Measurements from ENCODE around the gene PSMB5.

Gene PSMB5

GRCh38 chr14:23043754-23044153 is 9.1 kb upstream of the PSMB5 start:
- H3K27me3 ChIP-seq (ENCODE audit: control insufficient read depth in 1 of 2, insufficient read depth in 2 of 2, low read length in 2 of 2) = no peaks in the 10 kb centered on the region
- no peaks in the 10 kb centered on the region for H3K36me3 ChIP-seq (ENCODE audit: control insufficient read depth in 1 of 2, insufficient read depth in 2 of 2, low read length in 2 of 2)
- no peak overlapping the region for H3K27ac ChIP-seq (ENCODE audit: low read depth, low read length)
- no peaks in the 10 kb centered on the region for H3K9me3 ChIP-seq (ENCODE audit: control insufficient read depth in 1 of 2, low read length in 2 of 2)
- H3K4me3 ChIP-seq (ENCODE audit: low read depth in 1 of 2, low read length in 2 of 2) = no peak overlapping the region
- H3K4me1 ChIP-seq (ENCODE audit: control insufficient read depth in 1 of 2, insufficient read depth in 2 of 2, low read length in 2 of 2) = peaks cover 12 to 13% of the 10 kb centered on the region in 2 donors
- H3K9ac ChIP-seq (ENCODE audit: low read depth in 1 of 2, low read length in 2 of 2) = no peak overlapping the region

- Histone ChIP-seq H3K9me3 (ENCODE audit: control insufficient read depth in 1 of 2, low read length in 2 of 2) (no peaks in the 10 kb centered on the region), H3K4me1 (ENCODE audit: control insufficient read depth in 1 of 2, insufficient read depth in 2 of 2, low read length in 2 of 2) (peaks cover 12 to 13% of the 10 kb centered on the region in 2 donors), H3K27me3 (ENCODE audit: control insufficient read depth in 1 of 2, insufficient read depth in 2 of 2, low read length in 2 of 2) (no peaks in the 10 kb centered on the region), H3K27ac (ENCODE audit: low read depth, low read length) (no peak overlapping the region), H3K9ac (ENCODE audit: low read depth in 1 of 2, low read length in 2 of 2) (no peak overlapping the region), H3K4me3 (ENCODE audit: low read depth in 1 of 2, low read length in 2 of 2) (no peak overlapping the region), H3K36me3 (ENCODE audit: control insufficient read depth in 1 of 2, insufficient read depth in 2 of 2, low read length in 2 of 2) (no peaks in the 10 kb centered on the region)
Observed at GRCh38 chr14:23043145-23043544, 8.4 kb upstream of the PSMB5 start.

DNA sequence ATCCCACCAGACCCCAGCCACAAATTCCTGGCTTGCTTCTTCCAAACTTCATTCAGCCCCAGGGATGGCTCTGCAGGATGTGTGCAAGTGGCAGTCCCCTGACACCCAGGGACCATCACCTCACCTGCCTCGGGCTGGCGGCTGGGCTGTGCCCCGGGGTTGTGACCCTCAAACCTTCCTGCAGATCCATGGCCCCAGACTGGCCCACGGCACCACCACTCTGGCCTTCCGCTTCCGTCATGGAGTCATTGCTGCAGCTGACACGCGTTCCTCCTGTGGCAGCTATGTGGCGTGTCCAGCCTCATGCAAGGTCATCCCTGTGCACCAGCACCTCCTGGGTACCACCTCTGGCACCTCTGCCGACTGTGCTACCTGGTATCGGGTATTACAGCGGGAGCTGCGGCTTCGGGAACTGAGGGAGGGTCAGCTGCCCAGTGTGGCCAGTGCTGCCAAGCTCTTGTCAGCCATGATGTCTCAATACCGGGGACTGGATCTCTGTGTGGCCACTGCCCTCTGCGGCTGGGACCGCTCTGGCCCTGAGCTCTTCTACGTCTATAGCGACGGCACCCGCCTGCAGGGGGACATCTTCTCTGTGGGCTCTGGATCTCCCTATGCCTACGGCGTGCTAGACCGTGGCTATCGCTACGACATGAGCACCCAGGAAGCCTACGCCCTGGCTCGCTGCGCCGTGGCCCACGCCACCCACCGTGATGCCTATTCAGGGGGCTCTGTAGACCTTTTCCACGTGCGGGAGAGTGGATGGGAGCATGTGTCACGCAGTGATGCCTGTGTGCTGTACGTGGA is 7.7 kb upstream of the PSMB5 start, which contains the start of gene PSMB11:
PSMB11 (plus strand) TSS at position 51 of the 804 bp plus-strand sequence; CDS start at position 65, 14 bp downstream.
- H3K4me3 ChIP-seq (ENCODE audit: low read depth in 1 of 2, low read length in 2 of 2) = no peak within 1 kb of the TSS
- no peaks in the 10 kb centered on the region for H3K9me3 ChIP-seq (ENCODE audit: control insufficient read depth in 1 of 2, low read length in 2 of 2)
- H3K36me3 ChIP-seq (ENCODE audit: control insufficient read depth in 1 of 2, insufficient read depth in 2 of 2, low read length in 2 of 2) = no peaks in the 10 kb centered on the region
- no peak within 1 kb of the TSS for H3K9ac ChIP-seq (ENCODE audit: low read depth in 1 of 2, low read length in 2 of 2)
- peaks cover 12 to 13% of the 10 kb centered on the region in 2 donors for H3K4me1 ChIP-seq (ENCODE audit: control insufficient read depth in 1 of 2, insufficient read depth in 2 of 2, low read length in 2 of 2)
- no peaks in the 10 kb centered on the region for H3K27me3 ChIP-seq (ENCODE audit: control insufficient read depth in 1 of 2, insufficient read depth in 2 of 2, low read length in 2 of 2)
- H3K27ac ChIP-seq (ENCODE audit: low read depth, low read length) = no peak within 1 kb of the TSS

GRCh38 chr14:23041729-23042128 is 7.0 kb upstream of the PSMB5 start:
- H3K36me3 ChIP-seq (ENCODE audit: control insufficient read depth in 1 of 2, insufficient read depth in 2 of 2, low read length in 2 of 2) = no peaks in the 10 kb centered on the region
- H3K4me1 ChIP-seq (ENCODE audit: control insufficient read depth in 1 of 2, insufficient read depth in 2 of 2, low read length in 2 of 2) = peaks cover 12 to 13% of the 10 kb centered on the region in 2 donors
- no peak overlapping the region for H3K4me3 ChIP-seq (ENCODE audit: low read depth in 1 of 2, low read length in 2 of 2)
- no peak overlapping the region for H3K27ac ChIP-seq (ENCODE audit: low read depth, low read length)
- no peaks in the 10 kb centered on the region for H3K9me3 ChIP-seq (ENCODE audit: control insufficient read depth in 1 of 2, low read length in 2 of 2)
- H3K27me3 ChIP-seq (ENCODE audit: control insufficient read depth in 1 of 2, insufficient read depth in 2 of 2, low read length in 2 of 2) = no peaks in the 10 kb centered on the region
- no peak overlapping the region for H3K9ac ChIP-seq (ENCODE audit: low read depth in 1 of 2, low read length in 2 of 2)

DNA sequence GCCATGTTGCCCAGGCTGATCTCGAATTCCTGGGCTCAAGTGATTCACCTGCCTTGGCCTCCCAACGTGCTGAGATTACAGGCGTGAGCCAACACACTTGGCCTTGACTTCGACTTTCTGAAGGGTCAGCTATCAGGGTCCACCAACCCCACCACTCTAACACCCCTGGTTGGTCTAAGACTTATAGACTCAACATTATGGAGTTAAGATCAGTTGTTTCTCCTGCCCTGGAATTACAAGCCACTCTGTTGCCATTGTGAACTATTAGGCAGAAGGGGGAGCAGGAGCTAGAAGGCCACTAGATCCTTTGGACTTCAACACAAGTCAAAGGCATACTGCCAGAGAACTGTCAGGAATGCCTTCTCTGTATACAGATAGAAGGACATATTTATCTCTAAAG is 5.4 kb upstream of the PSMB5 start:
- Histone ChIP-seq H3K36me3 (ENCODE audit: control insufficient read depth in 1 of 2, insufficient read depth in 2 of 2, low read length in 2 of 2) (no peaks in the 10 kb centered on the region), H3K4me1 (ENCODE audit: control insufficient read depth in 1 of 2, insufficient read depth in 2 of 2, low read length in 2 of 2) (peaks cover 5 to 11% of the 10 kb centered on the region in 2 donors), H3K9ac (ENCODE audit: low read depth in 1 of 2, low read length in 2 of 2) (no peak overlapping the region), H3K4me3 (ENCODE audit: low read depth in 1 of 2, low read length in 2 of 2) (no peak overlapping the region), H3K27me3 (ENCODE audit: control insufficient read depth in 1 of 2, insufficient read depth in 2 of 2, low read length in 2 of 2) (no peaks in the 10 kb centered on the region), H3K27ac (ENCODE audit: low read depth, low read length) (no peak overlapping the region), H3K9me3 (ENCODE audit: control insufficient read depth in 1 of 2, low read length in 2 of 2) (no peaks in the 10 kb centered on the region)

DNA sequence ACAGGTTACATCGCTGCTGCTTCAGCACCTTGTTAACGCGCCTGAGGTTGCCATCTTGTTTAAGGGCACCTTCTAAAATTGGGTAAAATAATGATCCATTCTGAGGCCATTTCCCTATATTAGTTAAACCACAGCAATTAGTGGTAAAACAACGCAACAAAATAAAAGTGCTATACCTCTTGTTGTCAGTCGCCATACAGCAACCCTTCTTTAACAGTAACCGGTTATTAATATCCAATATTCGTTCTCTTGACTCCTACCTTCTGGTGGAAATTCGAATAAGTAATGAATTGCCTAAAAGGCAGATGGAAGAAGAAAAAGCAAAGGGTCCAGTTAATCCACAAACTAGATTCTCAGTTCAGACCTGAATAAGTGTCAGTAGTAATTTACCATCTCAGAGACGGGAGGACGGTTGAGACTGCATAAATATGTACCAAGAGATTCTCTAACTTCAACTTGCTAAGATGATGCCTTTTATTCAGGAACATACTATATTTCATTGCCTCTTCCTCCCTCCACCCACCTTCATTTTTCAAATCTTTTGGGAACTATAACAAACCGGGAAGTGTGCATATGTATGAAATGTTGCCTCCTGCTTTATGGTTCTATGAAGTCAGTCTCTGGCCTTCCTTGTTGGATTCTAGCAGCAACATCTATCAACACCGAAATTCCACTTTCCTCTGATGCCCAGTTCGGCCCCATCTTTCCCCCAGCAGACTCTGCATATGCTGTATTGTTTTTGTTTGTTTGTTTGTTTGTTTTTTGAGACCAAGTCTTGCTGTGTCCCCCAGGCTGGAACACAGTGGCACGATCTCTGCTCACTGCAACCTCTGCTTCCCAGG is 824 bp upstream of the PSMB5 start:
- Histone ChIP-seq H3K9ac (ENCODE audit: low read depth in 1 of 2, low read length in 2 of 2) (peak overlapping the region; percentile 96), H3K4me1 (ENCODE audit: control insufficient read depth in 1 of 2, insufficient read depth in 2 of 2, low read length in 2 of 2) (peaks cover 11 to 12% of the 10 kb centered on the region in 2 donors), H3K27me3 (ENCODE audit: control insufficient read depth in 1 of 2, insufficient read depth in 2 of 2, low read length in 2 of 2) (no peaks in the 10 kb centered on the region), H3K36me3 (ENCODE audit: control insufficient read depth in 1 of 2, insufficient read depth in 2 of 2, low read length in 2 of 2) (peaks cover 0 to 21% of the 10 kb centered on the region in 2 donors), H3K4me3 (ENCODE audit: low read depth in 1 of 2, low read length in 2 of 2) (peak overlapping the region; percentile 97 to 98), H3K9me3 (ENCODE audit: control insufficient read depth in 1 of 2, low read length in 2 of 2) (no peaks in the 10 kb centered on the region), H3K27ac (ENCODE audit: low read depth, low read length) (peak overlapping the region; percentile 90)

- peak overlapping the region; percentile 97 to 98 for H3K4me3 ChIP-seq (ENCODE audit: low read depth in 1 of 2, low read length in 2 of 2)
- H3K9me3 ChIP-seq (ENCODE audit: control insufficient read depth in 1 of 2, low read length in 2 of 2) = no peaks in the 10 kb centered on the region
- peak overlapping the region; percentile 90 for H3K27ac ChIP-seq (ENCODE audit: low read depth, low read length)
- peaks cover 0 to 27% of the 10 kb centered on the region in 2 donors for H3K36me3 ChIP-seq (ENCODE audit: control insufficient read depth in 1 of 2, insufficient read depth in 2 of 2, low read length in 2 of 2)
- no peaks in the 10 kb centered on the region for H3K27me3 ChIP-seq (ENCODE audit: control insufficient read depth in 1 of 2, insufficient read depth in 2 of 2, low read length in 2 of 2)
- H3K9ac ChIP-seq (ENCODE audit: low read depth in 1 of 2, low read length in 2 of 2) = peak overlapping the region; percentile 96
- peaks cover 11 to 12% of the 10 kb centered on the region in 2 donors for H3K4me1 ChIP-seq (ENCODE audit: control insufficient read depth in 1 of 2, insufficient read depth in 2 of 2, low read length in 2 of 2)
Observed at GRCh38 chr14:23033801-23034497, 751 bp downstream of the PSMB5 start.

DNA sequence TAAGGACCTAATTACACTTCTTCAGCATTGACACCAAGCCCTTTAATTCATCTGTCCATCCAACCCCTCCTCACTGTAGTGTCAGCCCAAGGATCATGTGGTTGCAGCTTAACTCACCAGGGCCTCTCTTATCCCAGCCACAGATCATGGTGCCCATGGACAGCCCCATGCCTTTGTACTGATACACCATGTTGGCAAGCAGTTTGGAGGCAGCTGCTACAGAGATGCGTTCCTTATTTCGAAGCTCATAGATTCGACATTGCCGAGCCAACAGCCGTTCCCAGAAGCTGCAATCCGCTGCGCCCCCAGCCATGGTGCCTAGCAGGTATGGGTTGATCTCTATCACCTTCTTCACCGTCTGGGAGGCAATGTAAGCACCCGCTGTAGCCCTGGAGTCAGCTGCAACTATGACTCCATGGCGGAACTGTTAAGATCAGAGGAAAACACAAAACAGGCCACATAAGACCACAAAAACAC is 1.4 kb downstream of the PSMB5 start:
- Histone ChIP-seq H3K27me3 (ENCODE audit: control insufficient read depth in 1 of 2, insufficient read depth in 2 of 2, low read length in 2 of 2) (no peaks in the 10 kb centered on the region), H3K27ac (ENCODE audit: low read depth, low read length) (no peak overlapping the region), H3K9ac (ENCODE audit: low read depth in 1 of 2, low read length in 2 of 2) (no peak overlapping the region), H3K9me3 (ENCODE audit: control insufficient read depth in 1 of 2, low read length in 2 of 2) (no peaks in the 10 kb centered on the region), H3K4me1 (ENCODE audit: control insufficient read depth in 1 of 2, insufficient read depth in 2 of 2, low read length in 2 of 2) (peaks cover 11 to 12% of the 10 kb centered on the region in 2 donors), H3K4me3 (ENCODE audit: low read depth in 1 of 2, low read length in 2 of 2) (peak overlapping the region; percentile 97 to 98), H3K36me3 (ENCODE audit: control insufficient read depth in 1 of 2, insufficient read depth in 2 of 2, low read length in 2 of 2) (peaks cover 0 to 32% of the 10 kb centered on the region in 2 donors)

- H3K27ac ChIP-seq (ENCODE audit: low read depth, low read length) = no peak overlapping the region
- H3K4me3 ChIP-seq (ENCODE audit: low read depth in 1 of 2, low read length in 2 of 2) = no peak overlapping the region
- H3K9ac ChIP-seq (ENCODE audit: low read depth in 1 of 2, low read length in 2 of 2) = no peak overlapping the region
- H3K27me3 ChIP-seq (ENCODE audit: control insufficient read depth in 1 of 2, insufficient read depth in 2 of 2, low read length in 2 of 2) = no peaks in the 10 kb centered on the region
- peaks cover 11 to 12% of the 10 kb centered on the region in 2 donors for H3K4me1 ChIP-seq (ENCODE audit: control insufficient read depth in 1 of 2, insufficient read depth in 2 of 2, low read length in 2 of 2)
- no peaks in the 10 kb centered on the region for H3K9me3 ChIP-seq (ENCODE audit: control insufficient read depth in 1 of 2, low read length in 2 of 2)
- peaks cover 4 to 36% of the 10 kb centered on the region in 2 donors for H3K36me3 ChIP-seq (ENCODE audit: control insufficient read depth in 1 of 2, insufficient read depth in 2 of 2, low read length in 2 of 2)
Observed at GRCh38 chr14:23030936-23031335, 3.8 kb downstream of the PSMB5 start.

Measured in duodenal mucosa (tissue), 2 donors.